Sigmoid colon (tissue), 7 donors: ENCODE measurements around the gene TRIM33. TPM values are rescaled to one million over a fixed set of nuclear protein-coding genes. Genes with fewer than 3 reads are reported as not detected.

Experiments
- DNase-seq: peaks from one replicate; pipeline ENCODE4 v3.0.0-alpha.2; 2019
- H3K27ac ChIP-seq, 4 donors: fragments of 200-600 bp; sonication (generic); one replicate each; pipeline ENCODE4 v1.5.1; 2016 to 2019; ENCODE audit warnings: mild to moderate bottlenecking in 1 of 4
- H3K27me3 ChIP-seq, 3 donors: fragments of 200-600 bp; sonication (generic); one replicate each; pipeline ENCODE4 v1.5.1; 2019; ENCODE audit warnings: mild to moderate bottlenecking in 1 of 3
- H3K36me3 ChIP-seq, 4 donors: fragments of 200-600 bp; sonication (generic); one replicate each; pipeline ENCODE4 v1.5.1; 2016 to 2019
- H3K4me1 ChIP-seq, 4 donors: fragments of 200-600 bp; sonication (generic); one replicate each; pipeline ENCODE4 v1.5.1; 2017 to 2019
- H3K4me3 ChIP-seq, 4 donors: fragments of 200-600 bp; sonication (generic); one replicate each; pipeline ENCODE4 v1.5.1; 2017 to 2019; ENCODE audit warnings: mild to moderate bottlenecking in 2 of 4, moderate library complexity in 1 of 4
- H3K9me3 ChIP-seq, 4 donors: fragments of 200-600 bp in 3 of 4; sonication (generic) in 3 of 4; one replicate each; pipeline versions ENCODE4 v1.5.1 to v1.6.1; 2013 to 2019
- EP300 ChIP-seq, 4 donors: sonication (generic); formaldehyde crosslinking; IDR thresholded peaks; one replicate each; pipeline ENCODE4 v1.6.1; 2017; ENCODE audit warnings: antibody characterized with exemption in 4 of 4
- POLR2A ChIP-seq, 2 donors: fragments of 450-650 bp; IDR thresholded peaks; one replicate each; pipeline ENCODE4 v1.6.1; 2016; ENCODE audit warnings: antibody characterized with exemption in 2 of 2, mild to moderate bottlenecking in 2 of 2, moderate library complexity in 2 of 2
- POLR2AphosphoS5 ChIP-seq, 4 donors: sonication (generic); formaldehyde crosslinking; IDR thresholded peaks; one replicate each; pipeline ENCODE4 v1.6.1; 2017; ENCODE audit warnings: antibody characterized with exemption in 4 of 4
- WGBS, 2 donors: extraction: QIAGEN DNeasy Blood & Tissue Kit; methylation state at CpG; one replicate each; pipeline ENCODE4 v1.1.7; 2013; 5-methylcytosine and 5-hydroxymethylcytosine counted together
- intact Hi-C: fragments of 100-400 bp; cut with DNase I; formaldehyde crosslinking; loops from one replicate; pipeline ENCODE4 v1.15.1; 2023
- polyA plus RNA-seq, 3 donors: library from polyadenylated mRNA; stranded (reverse); fragments of 200-250 nt; gene quantifications; one replicate each; pipeline ENCODE4 v1.2.3, GENCODE V29; 2013
- total RNA-seq, 4 donors: library from RNA; depleted of rRNA; stranded (reverse); fragments of >200 nt; gene quantifications; one replicate each; pipeline ENCODE4 v1.1.0, GENCODE V29; 2016
- TF ChIP-seq, protein P1 (sequence below), 4 experiments: fragments of 450-650 bp in 3 of 4; fragments of 200-600 bp in 1 of 4; IDR thresholded peaks; one replicate each; pipeline ENCODE4 v1.5.1; 2016 to 2019; ENCODE audit warnings: antibody characterized with exemption in 4 of 4, mild to moderate bottlenecking in 3 of 4, moderate library complexity in 2 of 4
- donor health status: healthy with polysubstance abuse.
- donor health status: Bipolar disorder and iron deficiency.
- donor health status: healthy.

Gene TRIM33
- total and polyA plus RNA-seq, 7 donors: 4.6 to 42.0 (median 38.7) TPM

- H3K4me1 ChIP-seq: peaks cover 0 to 38% (median 16%) of the 10 kb centered on the region in 4 donors
Observed at GRCh38 chr1:114502080-114502479, 8.9 kb downstream of the TRIM33 start.

DNA sequence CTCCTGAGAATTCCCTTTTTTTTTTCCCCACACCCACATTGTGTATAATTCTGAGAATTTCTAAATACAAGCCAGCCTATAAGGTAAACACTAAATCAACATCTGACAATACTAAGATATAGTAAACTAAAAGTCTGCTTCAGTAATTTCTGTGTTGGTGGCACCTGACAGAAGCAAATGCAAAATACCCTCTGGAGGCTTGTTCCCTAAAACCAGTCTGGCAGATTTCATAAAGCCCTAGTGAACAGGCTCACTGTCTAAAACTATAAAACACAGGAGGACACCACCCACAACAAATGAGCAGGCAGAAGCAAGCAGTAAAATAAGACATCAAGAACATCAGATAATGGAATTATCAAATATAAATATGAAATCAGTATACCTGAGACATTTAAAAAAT, 11.5 kb downstream of the TRIM33 start:
- Histone ChIP-seq H3K27me3 (no peaks in the 10 kb centered on the region), H3K36me3 (no peaks in the 10 kb centered on the region), H3K4me3 (no peak overlapping the region), H3K9me3 (no peaks in the 10 kb centered on the region), H3K4me1 (peaks cover 0 to 46% (median 31%) of the 10 kb centered on the region in 4 donors), H3K27ac (no peak overlapping the region)
- no peak for TF ChIP-seq POLR2A (IDR thresholded peaks at IDR 0.05)
- TF ChIP-seq, protein P1, sequence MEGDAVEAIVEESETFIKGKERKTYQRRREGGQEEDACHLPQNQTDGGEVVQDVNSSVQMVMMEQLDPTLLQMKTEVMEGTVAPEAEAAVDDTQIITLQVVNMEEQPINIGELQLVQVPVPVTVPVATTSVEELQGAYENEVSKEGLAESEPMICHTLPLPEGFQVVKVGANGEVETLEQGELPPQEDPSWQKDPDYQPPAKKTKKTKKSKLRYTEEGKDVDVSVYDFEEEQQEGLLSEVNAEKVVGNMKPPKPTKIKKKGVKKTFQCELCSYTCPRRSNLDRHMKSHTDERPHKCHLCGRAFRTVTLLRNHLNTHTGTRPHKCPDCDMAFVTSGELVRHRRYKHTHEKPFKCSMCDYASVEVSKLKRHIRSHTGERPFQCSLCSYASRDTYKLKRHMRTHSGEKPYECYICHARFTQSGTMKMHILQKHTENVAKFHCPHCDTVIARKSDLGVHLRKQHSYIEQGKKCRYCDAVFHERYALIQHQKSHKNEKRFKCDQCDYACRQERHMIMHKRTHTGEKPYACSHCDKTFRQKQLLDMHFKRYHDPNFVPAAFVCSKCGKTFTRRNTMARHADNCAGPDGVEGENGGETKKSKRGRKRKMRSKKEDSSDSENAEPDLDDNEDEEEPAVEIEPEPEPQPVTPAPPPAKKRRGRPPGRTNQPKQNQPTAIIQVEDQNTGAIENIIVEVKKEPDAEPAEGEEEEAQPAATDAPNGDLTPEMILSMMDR (IDR thresholded peaks at IDR 0.05): no peak
- no peak for TF ChIP-seq EP300 (IDR thresholded peaks at IDR 0.05)
- TF ChIP-seq POLR2AphosphoS5 (IDR thresholded peaks at IDR 0.05): no peak
- DNase-seq: no peak
- intact Hi-C loops: no loop called here

More at GRCh38 chr1:114502080-114502479, 8.9 kb downstream of the TRIM33 start:
- DNase-seq: no peak
- Histone ChIP-seq H3K4me3 (no peak overlapping the region), H3K27ac (no peak overlapping the region), H3K9me3 (no peaks in the 10 kb centered on the region), H3K36me3 (no peaks in the 10 kb centered on the region), H3K27me3 (no peaks in the 10 kb centered on the region)
- TF ChIP-seq POLR2A (IDR thresholded peaks at IDR 0.05) (no peak), POLR2AphosphoS5 (IDR thresholded peaks at IDR 0.05) (no peak), EP300 (IDR thresholded peaks at IDR 0.05) (no peak)
- TF ChIP-seq, protein P1 (IDR thresholded peaks at IDR 0.05): no peak
- intact Hi-C loops: no loop called here

GRCh38 chr1:114496089-114496488, 14.9 kb downstream of the TRIM33 start:
- intact Hi-C loops: no loop called here
- no peak overlapping the region for H3K4me3 ChIP-seq
- TF ChIP-seq POLR2AphosphoS5 (IDR thresholded peaks at IDR 0.05) (no peak), POLR2A (IDR thresholded peaks at IDR 0.05) (no peak), EP300 (IDR thresholded peaks at IDR 0.05) (no peak)
- TF ChIP-seq, protein P1 (IDR thresholded peaks at IDR 0.05): no peak
- WGBS, 2 donors: 49 to 83% methylated on average over 1 of the region's 1 CpG
- peaks cover 0 to 27% (median 19%) of the 10 kb centered on the region in 4 donors for H3K4me1 ChIP-seq
- H3K27ac ChIP-seq: no peak overlapping the region
- no peaks in the 10 kb centered on the region for H3K36me3 ChIP-seq
- DNase-seq: no peak
- no peaks in the 10 kb centered on the region for H3K9me3 ChIP-seq
- H3K27me3 ChIP-seq: no peaks in the 10 kb centered on the region

DNA sequence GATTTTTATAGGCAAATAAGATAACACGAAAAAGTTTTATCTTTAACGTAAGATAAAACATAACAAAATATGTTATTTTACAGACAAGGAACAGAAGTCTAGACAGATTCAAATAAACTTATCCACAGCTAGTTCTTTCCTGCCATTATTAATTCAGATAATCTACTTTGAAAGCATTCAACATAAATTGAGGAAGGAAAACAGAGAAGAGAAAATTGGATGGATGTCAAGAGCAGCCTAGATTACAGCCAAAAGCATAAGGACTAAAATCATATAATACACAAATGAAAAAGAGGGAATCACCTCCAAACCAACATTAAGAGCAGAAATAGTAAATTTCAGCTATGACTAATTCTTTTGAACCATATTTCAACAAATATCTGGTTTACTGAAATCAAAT, 15.5 kb downstream of the TRIM33 start:
- Histone ChIP-seq H3K27me3 (no peaks in the 10 kb centered on the region), H3K36me3 (no peaks in the 10 kb centered on the region), H3K4me3 (no peak overlapping the region), H3K27ac (no peak overlapping the region), H3K4me1 (peaks cover 0 to 27% (median 19%) of the 10 kb centered on the region in 4 donors), H3K9me3 (no peaks in the 10 kb centered on the region)
- intact Hi-C loops: no loop called here
- TF ChIP-seq, protein P1 (IDR thresholded peaks at IDR 0.05): no peak
- TF ChIP-seq POLR2A (IDR thresholded peaks at IDR 0.05) (no peak), EP300 (IDR thresholded peaks at IDR 0.05) (no peak), POLR2AphosphoS5 (IDR thresholded peaks at IDR 0.05) (no peak)
- WGBS, 2 donors: 73 to 79% methylated on average over 2 of the region's 2 CpGs
- DNase-seq: no peak

- no peaks in the 10 kb centered on the region for H3K36me3 ChIP-seq
- no peak for DNase-seq
- no peak for TF ChIP-seq POLR2AphosphoS5 (IDR thresholded peaks at IDR 0.05)
- TF ChIP-seq EP300 (IDR thresholded peaks at IDR 0.05): no peak
- TF ChIP-seq POLR2A (IDR thresholded peaks at IDR 0.05): no peak
- TF ChIP-seq, protein P1 (IDR thresholded peaks at IDR 0.05): no peak
- H3K27ac ChIP-seq: no peak overlapping the region
- H3K4me3 ChIP-seq: no peak overlapping the region
- WGBS, 2 donors: 49 to 65% methylated on average over 1 of the region's 1 CpG
- intact Hi-C loops: no loop called here
- no peaks in the 10 kb centered on the region for H3K9me3 ChIP-seq
- no peaks in the 10 kb centered on the region for H3K27me3 ChIP-seq
- H3K4me1 ChIP-seq: peaks cover 0 to 27% (median 19%) of the 10 kb centered on the region in 4 donors
Observed at GRCh38 chr1:114492978-114493377, 18.0 kb downstream of the TRIM33 start.
